GM21390 (cell line): Measurements from ENCODE around the gene BICC1.
"Not testable (repeated sequence)": the region's sequence is repeated elsewhere in the genome, so short reads cannot be mapped to it uniquely, and the experiment has no call there.

Source experiments
- ATAC-seq: cut with Tn5 transposase; IDR thresholded peaks from one replicate; pipeline ENCODE4 v1.9.1; 2021; ENCODE audit not compliant: unreplicated experiment

Gene BICC1

GRCh38 chr10:58842860-58843376 is 330.2 kb downstream of the BICC1 start:
- no peak for ATAC-seq

- ATAC-seq = no peak
Measured at GRCh38 chr10:58843760-58844159, 331.1 kb downstream of the BICC1 start.

GRCh38 chr10:58844680-58845079 is 332.0 kb downstream of the BICC1 start:
- no peak for ATAC-seq

DNA sequence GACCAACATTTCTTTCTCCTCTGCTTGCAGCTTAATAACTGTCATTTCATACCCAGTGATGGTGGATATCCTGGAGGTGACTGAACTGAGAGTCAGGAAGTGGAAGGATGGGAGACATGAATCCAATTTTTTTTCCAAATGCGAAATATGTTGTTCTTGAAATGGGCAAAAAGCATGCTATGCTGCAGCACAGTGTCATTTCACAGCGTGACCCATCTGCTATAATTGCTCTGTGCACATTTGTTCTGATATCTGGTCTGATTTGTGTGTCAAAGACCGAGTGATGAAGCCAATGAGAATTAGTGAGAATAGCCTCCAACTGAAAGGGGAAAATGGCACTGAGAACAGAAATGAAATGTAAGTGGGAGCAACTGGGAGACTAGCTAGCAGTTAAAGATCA is 334.2 kb downstream of the BICC1 start:
- ATAC-seq = no peak

GRCh38 chr10:58851606-58852005 is 338.9 kb downstream of the BICC1 start:
- no peak for ATAC-seq

GRCh38 chr10:58853668-58854067 is 341.0 kb downstream of the BICC1 start:
- ATAC-seq = no peak

- ATAC-seq = no peak
Measured at GRCh38 chr10:58854811-58855210, 342.1 kb downstream of the BICC1 start.

DNA sequence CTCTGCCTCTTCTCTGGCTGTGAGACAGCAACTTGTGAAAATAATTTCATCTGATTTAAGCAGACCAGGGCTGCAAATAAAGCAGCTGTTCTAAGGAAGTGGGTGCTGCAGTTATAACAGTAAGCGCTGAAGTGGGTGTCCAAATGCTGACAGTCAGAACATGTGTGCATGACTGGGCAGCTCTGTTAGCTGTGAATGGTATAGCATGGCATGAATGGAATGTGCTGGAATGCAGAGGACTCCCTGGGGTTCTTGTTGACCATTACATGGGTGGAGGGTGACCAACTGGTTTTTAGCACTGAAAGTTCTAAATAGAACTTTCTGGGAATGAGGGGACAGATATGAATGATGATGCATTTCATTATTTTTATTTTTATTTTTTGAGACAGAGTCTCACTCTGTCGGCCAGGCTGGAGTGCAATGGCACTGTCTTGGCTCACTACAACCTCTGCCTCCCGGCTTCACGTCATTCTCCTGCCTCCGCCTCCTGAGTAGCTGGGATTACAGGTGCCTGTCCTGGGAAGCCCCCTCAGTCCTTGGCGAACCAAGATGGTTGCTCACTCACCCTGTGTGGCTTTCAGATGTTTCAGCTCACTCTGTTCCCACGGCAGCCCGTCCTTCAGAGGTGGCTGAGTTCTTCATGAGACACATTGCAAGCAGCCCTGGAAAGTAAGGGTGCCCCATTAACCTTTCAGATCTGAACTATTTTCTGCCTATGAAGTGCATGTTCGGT is 344.0 kb downstream of the BICC1 start:
- ATAC-seq = no peak

DNA sequence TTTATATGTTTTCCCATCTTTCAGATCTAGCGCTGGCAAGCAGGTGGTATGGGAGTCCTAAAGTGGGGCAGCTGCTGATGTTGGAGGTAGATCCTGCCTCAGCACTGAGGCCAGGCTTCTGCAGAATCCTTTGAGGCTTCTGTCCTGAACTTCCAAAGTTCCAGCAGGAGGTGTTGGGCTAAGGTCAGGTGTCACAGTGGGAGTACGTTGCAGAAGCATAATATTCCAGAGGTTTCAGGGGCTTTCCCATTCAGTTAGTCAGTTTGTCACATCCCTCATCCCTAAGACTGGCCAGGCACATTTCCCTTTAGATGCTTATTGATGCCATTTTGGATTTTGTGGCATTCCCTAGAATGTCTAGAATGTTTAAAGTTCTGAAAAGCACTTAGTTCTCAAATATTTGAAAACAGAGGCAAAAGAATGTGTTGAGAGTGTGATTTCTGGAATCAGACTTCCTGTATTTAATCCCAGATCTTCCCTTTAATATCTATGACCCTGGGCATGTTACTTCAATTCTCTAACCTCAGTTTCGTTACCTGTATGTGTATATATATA is 344.7 kb downstream of the BICC1 start:
- ATAC-seq = no peak

GRCh38 chr10:58858123-58858522 is 345.5 kb downstream of the BICC1 start:
- ATAC-seq = not testable (repeated sequence)

GRCh38 chr10:58859526-58859925 is 346.9 kb downstream of the BICC1 start:
- ATAC-seq = no peak

- peak; percentile 67 for ATAC-seq
Measured at GRCh38 chr10:58867683-58868082, 355.0 kb downstream of the BICC1 start.

DNA sequence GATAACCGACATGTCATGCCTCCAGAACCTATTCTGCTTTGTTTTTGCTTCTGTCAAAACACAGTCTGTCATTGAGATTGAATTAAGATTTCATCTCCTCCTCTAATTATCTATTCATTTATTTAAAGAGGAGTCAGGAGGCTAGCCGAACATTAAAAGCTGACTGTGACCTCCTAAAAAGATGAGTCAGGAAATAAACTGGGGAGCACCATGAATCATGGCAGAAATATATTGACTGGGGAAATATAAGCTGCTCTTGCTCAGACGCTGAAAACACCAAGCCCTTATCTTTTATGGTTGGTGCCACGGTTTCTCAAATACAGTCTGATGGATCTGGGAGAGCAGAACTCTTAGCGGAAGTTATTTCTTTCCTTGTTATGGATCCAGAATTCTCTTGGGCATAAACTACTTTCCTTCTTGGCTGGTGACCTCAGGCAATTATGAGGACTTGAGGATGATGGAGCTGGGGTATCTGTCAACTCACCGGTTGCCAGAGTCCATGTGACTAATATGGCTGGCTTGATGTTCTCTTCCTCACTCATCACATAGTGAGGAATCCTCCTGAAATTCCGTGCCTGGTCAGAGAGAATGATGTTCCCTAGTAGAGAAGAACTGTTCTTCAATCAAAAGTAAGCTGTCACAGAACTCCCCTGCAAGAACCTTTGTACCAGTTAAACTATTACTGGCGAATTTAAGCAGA is 356.2 kb downstream of the BICC1 start:
- no peak for ATAC-seq

- no peak for ATAC-seq
Measured at GRCh38 chr10:58870070-58870469, 357.4 kb downstream of the BICC1 start.

- no peak for ATAC-seq
Measured at GRCh38 chr10:58873161-58873560, 360.5 kb downstream of the BICC1 start.
